ENCODE results near the gene CHRNA7. TPM values are rescaled to one million over a fixed set of nuclear protein-coding genes. Genes with fewer than 3 reads are reported as not detected.

Gene CHRNA7
- total RNA-seq = 1.4 and 5.3 TPM in 2 replicates

DNA sequence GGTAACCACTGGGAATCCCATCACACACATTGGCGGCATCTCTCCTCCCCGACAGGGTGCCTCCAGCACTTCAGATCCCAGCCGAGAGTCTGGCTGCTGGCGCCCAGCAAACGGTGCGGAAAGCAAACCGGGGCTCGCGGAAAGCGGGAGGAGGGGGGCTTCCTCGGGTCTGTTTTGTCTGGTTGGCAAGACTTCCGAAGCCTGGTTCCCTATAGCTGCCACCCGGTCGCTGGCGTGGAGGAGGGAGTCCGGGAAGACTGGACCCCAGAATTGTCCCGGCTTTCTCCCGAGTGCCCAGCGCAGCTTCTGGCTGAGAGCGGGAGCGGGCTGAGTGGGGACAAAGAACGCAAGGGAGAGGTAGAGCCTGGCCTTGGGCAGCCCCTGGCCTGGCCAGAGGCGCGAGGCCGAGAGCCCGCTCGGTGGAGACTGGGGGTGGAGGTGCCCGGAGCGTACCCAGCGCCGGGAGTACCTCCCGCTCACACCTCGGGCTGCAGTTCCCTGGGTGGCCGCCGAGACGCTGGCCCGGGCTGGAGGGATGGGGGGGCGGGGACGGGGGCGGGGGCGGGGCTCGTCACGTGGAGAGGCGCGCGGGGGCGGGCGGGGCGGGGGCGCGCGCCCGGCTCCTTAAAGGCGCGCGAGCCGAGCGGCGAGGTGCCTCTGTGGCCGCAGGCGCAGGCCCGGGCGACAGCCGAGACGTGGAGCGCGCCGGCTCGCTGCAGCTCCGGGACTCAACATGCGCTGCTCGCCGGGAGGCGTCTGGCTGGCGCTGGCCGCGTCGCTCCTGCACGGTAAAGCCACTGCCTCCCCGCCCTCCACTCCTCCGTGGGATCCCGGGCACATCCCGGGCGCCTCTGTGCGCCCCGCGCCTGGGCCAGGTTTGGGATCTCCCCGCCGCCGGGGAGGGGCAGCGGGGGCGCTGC, at the start of gene CHRNA7:
Gene CHRNA7, plus strand, starts transcription at position 654 of the 920 bp plus-strand sequence. Its CDS starts 80 bp downstream, at position 734.

Other genes starting within 250 kb of the CHRNA7 start
- 0.12 and 0.40 TPM in 2 replicates for gene OTUD7A, start 159.8 kb upstream of the CHRNA7 start, total RNA-seq